ENCODE results near the gene UMAD1.

The UMAD1 gene

DNA sequence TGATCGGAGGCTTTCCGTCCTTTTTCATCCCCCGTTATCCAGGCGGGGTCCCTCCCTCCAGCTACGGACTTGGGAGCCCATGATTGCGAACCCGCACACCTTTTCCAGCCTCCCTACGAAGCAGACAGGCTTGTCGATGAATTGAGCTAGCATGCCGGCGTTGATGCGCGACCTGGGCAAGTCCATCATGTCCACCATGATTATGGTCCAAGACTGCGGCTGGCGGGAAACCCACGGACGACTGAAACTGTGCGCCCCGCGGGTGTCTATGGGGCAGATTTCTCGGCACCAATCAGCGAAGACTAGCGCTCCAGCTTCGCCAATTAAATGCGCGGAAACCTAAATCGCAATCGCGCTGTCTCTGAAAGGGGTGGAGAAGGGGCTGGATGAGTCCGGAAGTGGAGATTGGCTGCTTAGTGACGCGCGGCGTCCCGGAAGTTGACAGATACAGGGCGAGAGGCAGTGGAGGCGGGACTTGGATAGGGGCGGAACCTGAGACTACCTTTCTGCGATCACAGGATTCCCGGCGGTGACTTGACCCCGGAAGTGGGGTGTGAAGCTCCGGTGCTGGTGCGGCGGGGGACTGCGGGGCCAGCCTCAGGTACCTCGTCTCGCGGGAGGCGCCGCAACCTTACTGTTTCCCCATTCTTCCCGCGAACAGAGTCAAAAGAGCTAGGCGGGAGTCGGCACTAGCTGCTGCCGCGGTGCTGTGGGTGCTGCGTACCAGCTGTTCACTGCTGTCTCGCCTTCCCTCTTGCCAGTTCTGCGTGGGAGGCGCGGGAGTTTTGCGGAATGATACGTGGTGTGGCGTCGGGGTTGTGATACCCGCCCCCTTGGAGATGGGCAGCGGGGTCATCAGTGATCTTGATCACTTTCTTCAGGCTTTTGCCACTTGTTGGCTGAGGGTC is at the start of gene UMAD1:
TSS of gene UMAD1 (plus strand) at position 532 of the 908 bp plus-strand sequence. CDS start 32,620 bp downstream, outside the sequence.
- TF ChIP-seq, protein P1, sequence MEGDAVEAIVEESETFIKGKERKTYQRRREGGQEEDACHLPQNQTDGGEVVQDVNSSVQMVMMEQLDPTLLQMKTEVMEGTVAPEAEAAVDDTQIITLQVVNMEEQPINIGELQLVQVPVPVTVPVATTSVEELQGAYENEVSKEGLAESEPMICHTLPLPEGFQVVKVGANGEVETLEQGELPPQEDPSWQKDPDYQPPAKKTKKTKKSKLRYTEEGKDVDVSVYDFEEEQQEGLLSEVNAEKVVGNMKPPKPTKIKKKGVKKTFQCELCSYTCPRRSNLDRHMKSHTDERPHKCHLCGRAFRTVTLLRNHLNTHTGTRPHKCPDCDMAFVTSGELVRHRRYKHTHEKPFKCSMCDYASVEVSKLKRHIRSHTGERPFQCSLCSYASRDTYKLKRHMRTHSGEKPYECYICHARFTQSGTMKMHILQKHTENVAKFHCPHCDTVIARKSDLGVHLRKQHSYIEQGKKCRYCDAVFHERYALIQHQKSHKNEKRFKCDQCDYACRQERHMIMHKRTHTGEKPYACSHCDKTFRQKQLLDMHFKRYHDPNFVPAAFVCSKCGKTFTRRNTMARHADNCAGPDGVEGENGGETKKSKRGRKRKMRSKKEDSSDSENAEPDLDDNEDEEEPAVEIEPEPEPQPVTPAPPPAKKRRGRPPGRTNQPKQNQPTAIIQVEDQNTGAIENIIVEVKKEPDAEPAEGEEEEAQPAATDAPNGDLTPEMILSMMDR (IDR thresholded peaks at IDR 0.05; ENCODE audit: control insufficient read depth, extremely low read depth, insufficient read depth) = no peak

DNA sequence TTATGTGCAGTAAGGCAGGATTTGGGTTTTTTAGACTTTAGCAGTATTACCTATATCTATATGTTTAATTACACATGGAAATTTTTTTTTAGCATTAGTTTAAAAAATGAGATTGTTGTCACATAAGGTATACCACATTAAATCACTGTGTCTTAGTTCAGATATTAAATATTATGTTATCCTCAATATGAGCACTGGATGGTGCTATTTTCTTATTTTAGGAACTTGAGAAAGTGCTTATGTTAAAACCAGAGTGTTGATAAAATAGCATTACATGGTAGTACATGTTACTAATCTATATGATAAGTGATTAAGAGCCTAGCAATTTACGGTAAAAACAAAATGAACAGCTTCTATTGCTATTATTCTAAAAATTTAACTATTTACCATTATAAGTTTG is 45.1 kb upstream of the UMAD1 start:
- no peak overlapping the region for H3K4me3 ChIP-seq (ENCODE audit: low read depth, low read length)
- DNase-seq (ENCODE audit: low read depth) = no peak
- TF ChIP-seq, protein P1 (IDR thresholded peaks at IDR 0.05; ENCODE audit: control insufficient read depth, extremely low read depth, insufficient read depth) = peak; percentile 45

More for the DNA sequence above, at the start of gene UMAD1:
- peak; percentile 99 for DNase-seq (ENCODE audit: low read depth)
- peak within 1 kb of the TSS; percentile 71 for H3K4me3 ChIP-seq (ENCODE audit: low read depth, low read length)

GRCh38 chr7:7596176-7596575 is 44.4 kb upstream of the UMAD1 start:
- no peak for DNase-seq (ENCODE audit: low read depth)
- no peak overlapping the region for H3K4me3 ChIP-seq (ENCODE audit: low read depth, low read length)
- TF ChIP-seq, protein P1 (IDR thresholded peaks at IDR 0.05; ENCODE audit: control insufficient read depth, extremely low read depth, insufficient read depth) = no peak

GRCh38 chr7:7607010-7607409 is 33.5 kb upstream of the UMAD1 start:
- TF ChIP-seq, protein P1 (IDR thresholded peaks at IDR 0.05; ENCODE audit: control insufficient read depth, extremely low read depth, insufficient read depth) = no peak
- H3K4me3 ChIP-seq (ENCODE audit: low read depth, low read length) = no peak overlapping the region
- no peak for DNase-seq (ENCODE audit: low read depth)

- TF ChIP-seq, protein P1 (IDR thresholded peaks at IDR 0.05; ENCODE audit: control insufficient read depth, extremely low read depth, insufficient read depth) = no peak
- DNase-seq (ENCODE audit: low read depth) = no peak
Observed at GRCh38 chr7:7609330-7609729, 31.2 kb upstream of the UMAD1 start.

GRCh38 chr7:7612519-7612918 is 28.0 kb upstream of the UMAD1 start:
- no peak for DNase-seq (ENCODE audit: low read depth)
- no peak overlapping the region for H3K4me3 ChIP-seq (ENCODE audit: low read depth, low read length)
- TF ChIP-seq, protein P1 (IDR thresholded peaks at IDR 0.05; ENCODE audit: control insufficient read depth, extremely low read depth, insufficient read depth) = no peak

More at GRCh38 chr7:7609330-7609729, 31.2 kb upstream of the UMAD1 start:
- H3K4me3 ChIP-seq (ENCODE audit: low read depth, low read length) = no peak overlapping the region

Data from LNCaP clone FGC (cell line).